Epithelial cell of esophagus (primary cell): Measurements from ENCODE around the gene RPRD2.
A peak's percentile ranks its signal among the peaks of the same experiment; 100 is the strongest.

Experiments used
- DNase-seq: peaks from one replicate; pipeline ENCODE4 v3.0.0; 2010; ENCODE audit warnings: low read depth
- H3K4me3 ChIP-seq: 2 replicates; pipeline ENCODE4 v1.5.1; 2011; ENCODE audit warnings: mild to moderate bottlenecking, low read length, control low read depth
- TF ChIP-seq, protein P1 (sequence below): IDR thresholded peaks from 2 replicates; pipeline ENCODE4 v1.5.1; 2011; ENCODE audit warnings: low read depth, mild to moderate bottlenecking, low read length, control low read depth, inconsistent platforms; ENCODE audit not compliant: insufficient read depth; ENCODE audit errors: missing control alignments

The RPRD2 gene

DNA sequence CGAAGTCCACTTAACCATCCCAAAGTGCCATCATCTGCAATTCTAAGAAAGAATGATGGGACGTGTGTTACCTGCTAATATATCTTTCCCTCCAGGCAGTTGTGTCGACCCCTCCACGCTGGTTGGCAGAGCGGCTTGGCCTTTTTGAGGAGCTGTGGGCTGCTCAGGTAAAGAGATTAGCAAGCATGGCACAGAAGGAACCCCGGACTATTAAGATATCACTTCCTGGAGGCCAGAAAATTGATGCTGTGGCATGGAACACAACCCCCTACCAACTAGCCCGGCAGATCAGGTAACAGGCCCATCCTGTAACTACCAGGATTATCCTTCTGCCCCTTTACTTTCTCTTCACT lies 123.8 kb downstream of the RPRD2 start:
- peak overlapping the region; percentile 86 for H3K4me3 ChIP-seq
- TF ChIP-seq, protein P1, sequence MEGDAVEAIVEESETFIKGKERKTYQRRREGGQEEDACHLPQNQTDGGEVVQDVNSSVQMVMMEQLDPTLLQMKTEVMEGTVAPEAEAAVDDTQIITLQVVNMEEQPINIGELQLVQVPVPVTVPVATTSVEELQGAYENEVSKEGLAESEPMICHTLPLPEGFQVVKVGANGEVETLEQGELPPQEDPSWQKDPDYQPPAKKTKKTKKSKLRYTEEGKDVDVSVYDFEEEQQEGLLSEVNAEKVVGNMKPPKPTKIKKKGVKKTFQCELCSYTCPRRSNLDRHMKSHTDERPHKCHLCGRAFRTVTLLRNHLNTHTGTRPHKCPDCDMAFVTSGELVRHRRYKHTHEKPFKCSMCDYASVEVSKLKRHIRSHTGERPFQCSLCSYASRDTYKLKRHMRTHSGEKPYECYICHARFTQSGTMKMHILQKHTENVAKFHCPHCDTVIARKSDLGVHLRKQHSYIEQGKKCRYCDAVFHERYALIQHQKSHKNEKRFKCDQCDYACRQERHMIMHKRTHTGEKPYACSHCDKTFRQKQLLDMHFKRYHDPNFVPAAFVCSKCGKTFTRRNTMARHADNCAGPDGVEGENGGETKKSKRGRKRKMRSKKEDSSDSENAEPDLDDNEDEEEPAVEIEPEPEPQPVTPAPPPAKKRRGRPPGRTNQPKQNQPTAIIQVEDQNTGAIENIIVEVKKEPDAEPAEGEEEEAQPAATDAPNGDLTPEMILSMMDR: no peak
- DNase-seq: no peak

GRCh38 chr1:150493175-150493574 lies 129.2 kb downstream of the RPRD2 start:
- DNase-seq: peak; percentile 69
- H3K4me3 ChIP-seq: no peak overlapping the region
- TF ChIP-seq, protein P1: no peak

DNA sequence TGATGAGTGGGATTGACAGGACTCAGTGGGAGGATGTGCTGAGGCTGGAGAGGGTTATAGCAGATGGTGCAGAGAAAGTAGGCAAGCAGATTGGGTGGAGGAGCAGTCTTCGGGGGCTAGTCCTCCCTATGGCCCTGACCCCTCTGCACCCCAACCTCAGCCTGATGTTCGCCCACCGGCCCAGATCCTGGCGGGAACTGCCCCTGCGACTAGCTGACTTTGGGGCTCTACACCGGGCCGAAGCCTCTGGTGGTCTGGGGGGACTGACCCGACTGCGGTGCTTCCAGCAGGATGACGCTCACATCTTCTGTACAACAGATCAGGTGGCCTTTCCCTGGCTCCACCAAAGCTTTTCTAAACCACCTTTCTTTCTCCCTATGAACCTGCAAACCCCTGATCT lies 134.4 kb downstream of the RPRD2 start:
- no peak overlapping the region for H3K4me3 ChIP-seq
- TF ChIP-seq, protein P1: no peak
- no peak for DNase-seq

GRCh38 chr1:150505431-150505830 lies 141.5 kb downstream of the RPRD2 start:
- TF ChIP-seq, protein P1: no peak
- no peak overlapping the region for H3K4me3 ChIP-seq
- no peak for DNase-seq

DNA sequence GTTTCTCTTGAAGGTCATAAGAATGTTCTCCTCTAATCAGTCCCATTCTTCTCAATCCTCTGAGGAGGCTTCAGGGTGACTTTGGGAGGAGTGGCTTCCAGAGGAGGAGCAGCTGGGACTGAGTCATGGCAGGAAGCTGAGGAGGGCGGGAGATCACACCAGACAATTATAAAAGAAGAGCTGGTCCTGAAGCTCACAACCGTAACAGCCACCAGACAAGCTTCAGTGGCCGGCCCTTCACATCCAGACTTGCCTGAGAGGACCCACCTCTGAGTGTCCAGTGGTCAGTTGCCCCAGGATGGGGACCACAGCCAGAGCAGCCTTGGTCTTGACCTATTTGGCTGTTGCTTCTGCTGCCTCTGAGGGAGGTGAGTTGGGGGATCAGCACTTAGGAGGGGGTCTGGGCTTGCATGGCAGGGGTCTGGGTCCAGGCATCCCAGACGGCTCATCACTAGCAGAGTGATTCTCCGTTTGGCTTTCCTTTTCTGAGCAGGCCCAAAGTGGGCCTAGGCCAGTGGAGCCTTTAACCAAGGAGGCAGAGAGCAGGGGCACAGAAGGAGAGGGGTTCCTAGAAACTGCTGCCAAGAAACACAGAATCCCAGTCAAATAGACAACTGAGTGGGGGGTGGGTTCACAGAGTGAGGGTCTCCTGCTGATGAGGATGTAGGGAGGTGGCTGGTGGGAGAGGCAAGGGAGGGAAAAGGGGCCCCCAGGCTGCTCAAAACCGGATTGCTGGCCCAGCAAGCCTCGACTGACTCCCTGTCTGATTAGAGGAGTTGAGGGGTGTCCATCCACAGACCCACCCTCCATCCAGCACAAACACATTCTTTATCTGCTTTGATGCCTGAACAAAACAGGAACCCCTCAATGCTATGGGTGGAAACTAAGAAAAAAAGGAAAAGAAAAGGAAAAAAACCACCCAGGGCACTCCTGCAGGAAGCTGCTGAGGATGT lies 144.2 kb downstream of the RPRD2 start, which contains the start of gene ECM1:
Gene ECM1, plus strand, starts transcription at position 198 of the 953 bp plus-strand sequence. Its CDS starts 101 bp downstream, at position 299.
- H3K4me3 ChIP-seq: peak within 1 kb of the TSS; percentile 38
- TF ChIP-seq, protein P1: no peak
- peak; percentile 83 for DNase-seq

DNA sequence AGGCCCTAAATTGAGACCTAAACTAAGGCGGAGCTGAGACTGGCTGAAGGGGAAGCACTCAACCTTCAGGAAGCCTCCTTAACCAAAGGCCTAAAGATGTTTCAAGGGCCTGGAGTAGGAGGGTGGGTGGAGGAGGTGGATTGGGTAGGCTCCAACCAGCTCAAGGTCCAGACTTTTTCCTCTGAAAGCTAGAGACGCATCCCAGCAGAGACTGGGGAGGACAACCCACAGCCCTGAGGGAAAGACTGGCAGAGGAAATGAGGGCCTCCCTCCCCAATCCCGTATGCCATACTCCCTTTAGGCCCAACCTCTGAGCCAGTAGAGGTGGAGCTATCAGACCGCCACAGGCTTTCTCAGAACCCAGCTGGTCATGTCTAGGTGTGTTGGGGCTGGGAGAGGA lies 145.0 kb downstream of the RPRD2 start:
- no peak overlapping the region for H3K4me3 ChIP-seq
- TF ChIP-seq, protein P1: no peak
- DNase-seq: no peak
